Measurements from ENCODE around the gene FBXW5. TPM values are rescaled to one million over a fixed set of nuclear protein-coding genes. Genes with fewer than 3 reads are reported as not detected.

The FBXW5 gene
- total RNA-seq, 2 donors from 2014 or later = 199 to 304 TPM

- H3K4me3 ChIP-seq = no peak overlapping the region
- no peak for DNase-seq (ENCODE audit: low spot score)
- 85% methylated on average over 24 of the region's 30 CpGs for WGBS
- intact Hi-C loops (cut with DNase I) = loop anchor here (5.0 kb wide), 1 partner anchor 153 kb away; the partner anchor contains the start of gene TMEM141
- TF ChIP-seq CTCF (IDR thresholded peaks at IDR 0.05) = no peak
- TF ChIP-seq POLR2AphosphoS5 (IDR thresholded peaks at IDR 0.05) = no peak
- no peak for TF ChIP-seq POLR2A (IDR thresholded peaks at IDR 0.05)
- H3K27me3 ChIP-seq (replicated peaks; ENCODE audit: insufficient read depth) = no peaks in the 10 kb centered on the region
- no peaks in the 10 kb centered on the region for H3K4me1 ChIP-seq (replicated peaks)
- H3K36me3 ChIP-seq = peaks cover 17 to 21% of the 10 kb centered on the region in 2 donors
- H3K9me3 ChIP-seq = no peaks in the 10 kb centered on the region
- H3K27ac ChIP-seq = no peak overlapping the region
Observed at GRCh38 chr9:136945333-136946227, 1.0 kb upstream of the FBXW5 start.

- peaks cover 21 to 26% of the 10 kb centered on the region in 2 donors for H3K36me3 ChIP-seq
- no peaks in the 10 kb centered on the region for H3K4me1 ChIP-seq (replicated peaks)
- no peak for TF ChIP-seq CTCF (IDR thresholded peaks at IDR 0.05)
- TF ChIP-seq POLR2AphosphoS5 (IDR thresholded peaks at IDR 0.05) = no peak
- H3K27me3 ChIP-seq (replicated peaks; ENCODE audit: insufficient read depth) = no peaks in the 10 kb centered on the region
- no peaks in the 10 kb centered on the region for H3K9me3 ChIP-seq
- DNase-seq (ENCODE audit: low spot score) = no peak
- WGBS = 1% methylated on average over 36 of the region's 45 CpGs
- intact Hi-C loops (cut with DNase I) = no loop called here
- peak overlapping the region; percentile 71 to 91 for H3K27ac ChIP-seq
- peak overlapping the region; percentile 75 to 81 for H3K4me3 ChIP-seq
Observed at GRCh38 chr9:136944212-136944518, 373 bp downstream of the FBXW5 start.

GRCh38 chr9:136943291-136944211 is 987 bp downstream of the FBXW5 start:
- WGBS = 34% methylated on average over 31 of the region's 61 CpGs
- DNase-seq (ENCODE audit: low spot score) = no peak
- intact Hi-C loops (cut with DNase I) = no loop called here

GRCh38 chr9:136942881-136943230 is 1.7 kb downstream of the FBXW5 start:
- intact Hi-C loops (cut with DNase I) = no loop called here
- Histone ChIP-seq H3K36me3 (peaks cover 21 to 26% of the 10 kb centered on the region in 2 donors), H3K4me1 (replicated peaks) (no peaks in the 10 kb centered on the region), H3K27me3 (replicated peaks; ENCODE audit: insufficient read depth) (no peaks in the 10 kb centered on the region), H3K4me3 (peak overlapping the region in 1 of 2 donors; percentile 75), H3K27ac (peak overlapping the region in 1 of 2 donors; percentile 91), H3K9me3 (no peaks in the 10 kb centered on the region)
- no peak for DNase-seq (ENCODE audit: low spot score)
- TF ChIP-seq CTCF (IDR thresholded peaks at IDR 0.05) (no peak), POLR2AphosphoS5 (IDR thresholded peaks at IDR 0.05) (no peak), POLR2A (IDR thresholded peaks at IDR 0.05) (no peak)
- 88% methylated on average over 5 of the region's 16 CpGs for WGBS

More at GRCh38 chr9:136943291-136944211, 987 bp downstream of the FBXW5 start:
- Histone ChIP-seq H3K36me3 (peaks cover 21 to 26% of the 10 kb centered on the region in 2 donors), H3K9me3 (no peaks in the 10 kb centered on the region), H3K4me3 (peak overlapping the region; percentile 75 to 81), H3K27me3 (replicated peaks; ENCODE audit: insufficient read depth) (no peaks in the 10 kb centered on the region), H3K27ac (peak overlapping the region; percentile 71 to 91), H3K4me1 (replicated peaks) (no peaks in the 10 kb centered on the region)
- TF ChIP-seq POLR2A (IDR thresholded peaks at IDR 0.05) = no peak
- TF ChIP-seq POLR2AphosphoS5 (IDR thresholded peaks at IDR 0.05) = no peak
- TF ChIP-seq CTCF (IDR thresholded peaks at IDR 0.05) = no peak

Data from prostate gland (tissue), 2 donors.